Stimulated activated CD4-positive, alpha-beta T cell treated with anti-CD3 and anti-CD28 coated beads, TNF-alpha, amount 100 ng/mL, for 1 hour (primary cell): ENCODE results near the gene FDXR.

Experiments
- DNase-seq, 3 donors: peaks; one replicate each; pipeline ENCODE4 v3.0.0-alpha.2; 2020; ENCODE audit warnings: low read depth in 3 of 3, low spot score in 1 of 3

The FDXR gene

DNA sequence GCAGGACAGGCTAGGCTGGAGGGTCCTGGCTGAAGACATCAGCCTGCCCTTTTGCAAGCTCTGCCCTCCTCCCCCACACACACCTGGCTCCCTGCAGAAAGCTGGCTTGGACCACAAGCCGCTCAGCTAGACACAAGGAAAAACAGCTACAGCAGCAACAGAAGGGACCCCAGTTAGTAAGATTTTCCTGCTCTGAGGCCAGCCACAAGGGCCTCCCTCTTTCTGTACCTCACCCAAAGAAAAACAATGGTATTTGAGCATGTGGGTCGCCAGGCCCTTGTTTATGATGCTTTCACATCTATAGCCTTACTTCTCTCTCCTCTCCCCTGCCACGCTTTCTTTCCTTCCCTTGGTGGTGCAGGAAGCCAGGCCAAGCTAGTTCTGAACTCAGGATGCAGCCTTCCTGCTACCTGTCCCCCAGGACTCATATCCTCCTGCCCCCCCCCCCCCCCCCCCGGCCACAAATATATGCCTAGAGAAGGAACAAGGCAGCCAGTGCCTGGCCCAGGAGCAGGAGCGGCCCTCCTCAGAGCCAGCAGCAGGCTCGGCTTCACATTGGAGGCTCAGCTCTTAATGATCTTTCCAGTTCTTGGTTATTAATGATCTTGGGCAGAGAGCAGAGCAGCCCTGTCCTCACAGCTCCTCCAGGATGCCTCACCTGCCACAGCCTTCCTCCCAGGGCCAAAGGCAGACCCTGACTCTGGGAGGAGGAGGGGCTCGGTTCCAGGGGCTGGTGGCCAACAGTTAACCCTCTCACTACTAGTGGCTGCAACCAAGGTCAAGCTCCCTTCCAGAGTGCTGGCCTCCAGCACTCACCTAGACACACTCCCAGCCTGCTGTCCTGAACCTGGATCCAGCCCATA lies 32.6 kb downstream of the FDXR start:
- DNase-seq, result no peak

DNA sequence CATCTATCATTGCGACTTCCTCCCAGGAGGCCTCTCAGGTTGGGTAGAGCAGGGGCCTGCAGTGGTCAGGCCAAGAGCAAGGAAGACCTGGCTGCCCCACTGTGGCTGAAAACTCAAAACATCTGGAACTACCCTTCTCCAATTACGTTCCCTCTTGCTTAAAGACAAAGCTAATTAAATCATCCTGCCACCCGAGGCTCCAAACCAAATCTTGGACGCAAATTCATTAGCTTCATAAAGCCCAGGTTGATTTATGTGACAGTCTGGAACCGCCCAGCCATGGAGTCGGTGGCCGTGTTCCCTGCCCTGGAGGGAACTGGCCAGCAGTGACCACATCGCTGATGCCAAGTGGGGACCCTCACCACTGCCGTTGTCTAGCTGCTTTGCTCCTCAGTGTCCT lies 34.5 kb downstream of the FDXR start:
- DNase-seq, result no peak

- DNase-seq, result no peak
Measured at GRCh38 chr17:74836691-74837467, 35.9 kb downstream of the FDXR start.

DNA sequence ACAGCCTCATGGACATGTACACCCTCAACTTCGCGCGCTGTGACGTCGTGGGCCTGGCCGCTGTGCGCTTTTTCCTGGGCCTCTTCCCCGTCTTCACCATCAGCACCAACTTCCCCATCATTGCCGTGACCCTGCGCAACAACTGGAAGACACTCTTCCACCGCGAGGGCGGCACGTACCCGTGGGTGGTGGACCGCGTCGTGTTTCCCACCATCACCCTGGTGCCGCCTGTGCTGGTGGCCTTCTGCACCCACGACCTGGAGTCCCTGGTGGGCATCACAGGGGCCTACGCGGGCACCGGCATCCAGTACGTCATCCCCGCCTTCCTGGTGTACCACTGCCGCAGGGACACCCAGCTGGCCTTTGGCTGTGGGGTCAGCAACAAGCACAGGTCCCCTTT lies 36.6 kb downstream of the FDXR start:
- DNase-seq, result no peak

- DNase-seq, result no peak
Measured at GRCh38 chr17:74833501-74834377, 39.1 kb downstream of the FDXR start.

- no peak for DNase-seq
Measured at GRCh38 chr17:74832421-74832820, 40.4 kb downstream of the FDXR start.

- DNase-seq, result no peak
Measured at GRCh38 chr17:74831444-74832146, 41.2 kb downstream of the FDXR start.

GRCh38 chr17:74830861-74831260 lies 41.9 kb downstream of the FDXR start:
- no peak for DNase-seq

DNA sequence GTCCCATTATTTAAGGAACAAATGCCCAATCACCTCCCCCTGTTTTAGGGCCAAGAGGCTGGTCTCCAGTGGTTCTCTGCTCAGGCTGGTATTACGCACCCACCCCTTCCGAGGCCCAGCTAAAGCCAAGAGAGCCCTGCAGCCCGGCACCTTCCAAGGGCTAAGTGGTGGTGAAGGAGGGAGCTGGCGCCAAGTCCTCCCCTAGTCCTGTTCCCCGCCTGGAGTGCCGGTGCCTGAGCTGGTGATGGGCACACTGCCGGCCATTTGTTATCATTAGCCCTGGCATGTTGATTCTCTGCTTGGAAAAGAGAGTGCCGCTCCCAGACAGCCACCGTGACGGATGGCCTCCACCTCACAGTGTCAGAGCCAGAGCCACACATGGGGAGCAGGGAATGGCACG lies 45.0 kb downstream of the FDXR start:
- no peak for DNase-seq

DNA sequence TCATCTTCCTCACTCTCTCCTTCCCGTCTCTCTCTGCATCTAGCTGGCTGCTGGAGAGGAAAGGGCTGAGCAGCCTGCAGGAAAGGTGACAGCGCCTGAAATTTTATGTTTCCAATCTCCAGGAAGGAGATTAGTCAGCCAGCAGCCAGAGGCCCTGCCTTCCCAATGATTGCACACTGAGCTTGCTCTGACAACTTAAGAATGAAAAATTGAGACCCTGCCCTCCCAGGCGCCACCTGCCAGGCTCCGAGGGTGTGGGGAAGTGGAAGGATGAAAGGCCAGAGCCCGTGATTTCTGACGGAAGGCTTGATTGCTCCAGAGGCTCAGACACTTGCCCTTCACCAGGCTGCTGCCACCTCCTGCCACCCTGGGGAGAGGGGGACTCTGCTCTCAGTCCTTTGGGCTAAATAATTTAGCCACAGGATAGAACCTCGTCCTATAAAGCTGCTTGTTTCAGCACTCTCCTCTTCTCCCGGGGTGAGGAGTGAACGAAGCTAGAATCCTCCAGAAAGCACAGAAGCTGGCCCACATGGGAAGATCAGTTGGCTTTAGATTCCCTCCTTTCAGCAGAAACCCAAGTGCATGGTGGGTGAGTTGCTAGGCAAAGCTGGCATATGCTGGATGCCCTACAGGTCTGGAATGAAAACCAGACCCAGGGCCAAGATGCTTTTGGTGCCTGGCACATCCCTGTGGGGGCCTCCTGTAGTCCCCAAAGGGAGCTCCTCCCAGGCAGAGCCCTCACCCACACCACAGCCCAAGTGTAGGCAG lies 46.7 kb downstream of the FDXR start:
- DNase-seq, result no peak

DNA sequence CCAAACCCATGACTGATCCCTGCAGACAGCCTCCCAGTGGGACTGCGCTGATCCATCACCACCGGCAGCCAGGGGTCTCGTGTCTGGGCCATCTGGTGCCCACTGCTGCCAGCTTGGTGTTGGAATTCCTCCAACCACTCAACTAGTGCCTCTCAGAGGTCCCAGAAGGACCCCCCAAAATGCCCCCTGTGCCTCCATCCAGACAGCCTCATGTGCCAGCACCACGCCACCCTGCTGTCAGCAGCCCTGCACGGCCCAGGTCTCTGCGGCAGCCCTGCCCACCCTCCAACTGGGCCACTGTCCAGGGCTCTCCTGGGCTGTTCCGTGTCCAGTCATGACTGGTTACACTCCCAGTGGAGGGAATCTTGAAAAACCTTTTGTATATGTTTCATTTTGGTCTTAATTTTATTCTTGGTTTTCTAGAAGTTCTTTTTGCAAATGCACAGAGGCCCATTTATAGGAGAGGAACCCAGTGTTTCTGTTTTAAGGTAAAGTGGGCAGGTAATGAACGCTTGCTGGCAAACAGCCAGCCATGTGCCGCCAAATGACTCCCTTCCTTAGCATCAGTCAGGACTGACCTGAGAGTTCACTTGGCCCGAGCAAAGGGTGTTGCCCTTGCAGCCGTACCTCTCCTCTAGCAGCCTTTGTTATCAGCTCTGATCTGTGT lies 47.7 kb downstream of the FDXR start:
- no peak for DNase-seq

DNA sequence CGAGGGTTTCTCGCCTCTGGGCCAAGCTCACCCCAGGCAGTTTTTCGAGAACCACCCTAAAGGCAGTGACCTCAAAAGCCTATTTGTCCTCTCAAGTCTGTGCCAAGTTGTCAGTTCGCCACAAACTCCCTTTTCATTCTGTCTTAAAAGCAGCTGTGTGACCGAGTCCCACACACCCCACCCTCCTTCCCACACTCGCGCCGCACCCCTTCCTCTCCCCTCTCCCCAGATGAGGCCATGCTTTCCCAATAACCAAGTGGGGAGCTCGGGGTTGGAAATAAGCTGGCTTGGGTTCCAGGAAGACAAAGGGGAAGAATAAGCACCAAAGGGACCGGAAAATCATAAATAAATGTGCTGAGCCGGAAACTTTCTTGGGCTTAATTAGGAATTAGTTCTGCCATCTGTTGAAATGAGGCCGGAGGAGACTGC lies 49.8 kb downstream of the FDXR start:
- DNase-seq, result no peak

- no peak for DNase-seq
Measured at GRCh38 chr17:74822335-74822938, 50.4 kb downstream of the FDXR start.

DNA sequence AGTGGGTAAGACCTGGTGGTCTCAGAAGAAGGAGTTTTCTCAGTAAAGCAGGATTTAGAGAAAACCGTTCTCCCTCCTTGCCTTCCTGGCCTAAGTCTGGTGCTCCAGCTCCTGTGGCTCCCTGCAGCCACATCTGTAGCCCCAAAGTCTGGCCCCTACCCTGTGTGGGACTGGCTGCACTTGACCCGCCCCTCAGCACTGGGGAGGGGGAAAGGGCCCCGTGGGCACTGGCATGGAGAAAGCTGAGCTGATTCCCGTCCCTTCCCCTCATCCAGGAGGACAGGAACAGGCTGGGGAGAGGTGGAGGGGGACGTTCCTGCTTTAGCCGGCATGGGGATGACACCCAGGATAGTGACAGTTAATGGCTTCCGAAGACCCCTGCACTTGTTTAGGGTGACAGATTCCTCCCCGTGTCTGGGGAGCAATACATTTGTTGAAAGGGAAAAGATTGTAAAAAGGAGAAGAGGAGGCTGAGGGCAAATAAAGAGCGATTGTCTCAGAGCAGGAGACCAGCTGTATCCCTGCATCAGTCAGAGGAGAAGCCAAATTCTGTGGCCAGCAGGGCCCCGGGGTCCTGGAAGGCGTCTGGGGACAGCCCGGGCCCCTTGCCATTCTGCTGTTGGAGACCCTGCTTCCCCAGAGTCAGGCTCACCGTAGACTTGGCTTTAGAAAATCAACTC lies 51.0 kb downstream of the FDXR start:
- no peak for DNase-seq

- DNase-seq, result no peak
Measured at GRCh38 chr17:74819801-74820436, 52.9 kb downstream of the FDXR start.

GRCh38 chr17:74818291-74818938 lies 54.4 kb downstream of the FDXR start:
- DNase-seq, result no peak

GRCh38 chr17:74816905-74817620 lies 55.7 kb downstream of the FDXR start:
- DNase-seq, result no peak
